Activated CD8-positive, alpha-beta T cell treated with anti-CD3 and anti-CD28 coated beads for 36 hours (primary cell): Measurements from ENCODE around the gene PDE2A. TPM values are rescaled to one million over a fixed set of nuclear protein-coding genes. Genes with fewer than 3 reads are reported as not detected.

Source experiments
- ATAC-seq: fragments of 200-7000 bp; cut with Tn5 transposase; one replicate; pipeline ENCODE4 v1.10.0; 2021; ENCODE audit warnings: mild to moderate bottlenecking, moderate library complexity
- CTCF ChIA-PET: fragments of 350-600 bp; sonication (Branson Sonifier 250); formaldehyde crosslinking; loops from one replicate; lab custom pipeline; 2021; ENCODE audit warnings: antibody characterized with exemption; lab: Charles Lee
- POLR2A ChIA-PET: fragments of 350-600 bp; sonication (Branson Sonifier 250); formaldehyde crosslinking; loops from one replicate; lab custom pipeline; 2021; ENCODE audit warnings: antibody characterized with exemption; lab: Charles Lee
- DNase-seq: peaks from one replicate; pipeline ENCODE4 v3.0.0-alpha.2; 2020
- H3K27ac Mint-ChIP-seq: one replicate; pipeline ENCODE4 v1.8.0; 2021; ENCODE audit warnings: mild to moderate bottlenecking, mixed read lengths
- H3K27me3 Mint-ChIP-seq: one replicate; pipeline ENCODE4 v1.8.0; 2021; ENCODE audit warnings: mixed read lengths
- H3K36me3 Mint-ChIP-seq: one replicate; pipeline ENCODE4 v1.8.0; 2021; ENCODE audit warnings: low read depth, mixed read lengths
- H3K4me1 Mint-ChIP-seq: one replicate; pipeline ENCODE4 v1.8.0; 2021; ENCODE audit warnings: low read depth, mixed read lengths
- H3K4me3 Mint-ChIP-seq: one replicate; pipeline ENCODE4 v1.8.0; 2021; ENCODE audit warnings: mild to moderate bottlenecking, moderate library complexity, mixed read lengths
- H3K9me3 Mint-ChIP-seq: one replicate; pipeline ENCODE4 v1.8.0; 2021; ENCODE audit warnings: mixed read lengths
- intact Hi-C: fragments of 100-400 bp; cut with micrococcal nuclease; formaldehyde crosslinking; loops from one replicate; pipeline ENCODE4 v1.10.0; 2022
- total RNA-seq, 2 experiments: library from RNA; stranded (reverse); gene quantifications; one replicate each; pipeline ENCODE4 v1.2.3, GENCODE V29; 2021
- TF ChIP-seq, protein P1 (sequence below): fragments of 200-600 bp; IDR thresholded peaks from one replicate; pipeline ENCODE4 v1.8.0; 2022; ENCODE audit warnings: antibody characterized with exemption, mild to moderate bottlenecking

Gene PDE2A
- total RNA-seq, 2 experiments from 2014 or later, result 0.14 to 0.72 TPM

DNA sequence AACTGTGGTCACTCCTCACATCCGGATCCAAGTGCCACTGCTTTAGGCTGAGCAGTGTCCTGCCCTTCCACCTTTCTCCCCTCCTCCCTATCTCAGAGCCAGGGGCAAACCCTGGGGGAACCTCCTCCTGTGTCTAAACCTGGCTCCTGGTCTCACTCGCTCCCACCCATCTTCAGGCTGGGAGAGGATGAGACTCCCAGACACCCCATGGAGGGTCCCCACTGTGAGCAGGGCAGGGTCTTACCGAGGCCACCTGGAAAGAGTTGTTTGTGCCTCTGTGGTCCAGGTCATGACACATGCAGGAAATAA is 93.6 kb downstream of the PDE2A start:
- H3K9me3 Mint-ChIP-seq, result no peaks in the 10 kb centered on the region
- peaks cover 12% of the 10 kb centered on the region for H3K27me3 Mint-ChIP-seq
- H3K36me3 Mint-ChIP-seq, result no peaks in the 10 kb centered on the region
- intact Hi-C loops, result no loop called here
- H3K27ac Mint-ChIP-seq, result no peak overlapping the region
- H3K4me1 Mint-ChIP-seq, result peaks cover 16% of the 10 kb centered on the region
- TF ChIP-seq, protein P1, sequence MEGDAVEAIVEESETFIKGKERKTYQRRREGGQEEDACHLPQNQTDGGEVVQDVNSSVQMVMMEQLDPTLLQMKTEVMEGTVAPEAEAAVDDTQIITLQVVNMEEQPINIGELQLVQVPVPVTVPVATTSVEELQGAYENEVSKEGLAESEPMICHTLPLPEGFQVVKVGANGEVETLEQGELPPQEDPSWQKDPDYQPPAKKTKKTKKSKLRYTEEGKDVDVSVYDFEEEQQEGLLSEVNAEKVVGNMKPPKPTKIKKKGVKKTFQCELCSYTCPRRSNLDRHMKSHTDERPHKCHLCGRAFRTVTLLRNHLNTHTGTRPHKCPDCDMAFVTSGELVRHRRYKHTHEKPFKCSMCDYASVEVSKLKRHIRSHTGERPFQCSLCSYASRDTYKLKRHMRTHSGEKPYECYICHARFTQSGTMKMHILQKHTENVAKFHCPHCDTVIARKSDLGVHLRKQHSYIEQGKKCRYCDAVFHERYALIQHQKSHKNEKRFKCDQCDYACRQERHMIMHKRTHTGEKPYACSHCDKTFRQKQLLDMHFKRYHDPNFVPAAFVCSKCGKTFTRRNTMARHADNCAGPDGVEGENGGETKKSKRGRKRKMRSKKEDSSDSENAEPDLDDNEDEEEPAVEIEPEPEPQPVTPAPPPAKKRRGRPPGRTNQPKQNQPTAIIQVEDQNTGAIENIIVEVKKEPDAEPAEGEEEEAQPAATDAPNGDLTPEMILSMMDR, result no peak
- ATAC-seq, result no peak
- no peak for DNase-seq
- ChIA-PET CTCF (no interaction called here), POLR2A (no interaction called here)
- H3K4me3 Mint-ChIP-seq, result no peak overlapping the region

DNA sequence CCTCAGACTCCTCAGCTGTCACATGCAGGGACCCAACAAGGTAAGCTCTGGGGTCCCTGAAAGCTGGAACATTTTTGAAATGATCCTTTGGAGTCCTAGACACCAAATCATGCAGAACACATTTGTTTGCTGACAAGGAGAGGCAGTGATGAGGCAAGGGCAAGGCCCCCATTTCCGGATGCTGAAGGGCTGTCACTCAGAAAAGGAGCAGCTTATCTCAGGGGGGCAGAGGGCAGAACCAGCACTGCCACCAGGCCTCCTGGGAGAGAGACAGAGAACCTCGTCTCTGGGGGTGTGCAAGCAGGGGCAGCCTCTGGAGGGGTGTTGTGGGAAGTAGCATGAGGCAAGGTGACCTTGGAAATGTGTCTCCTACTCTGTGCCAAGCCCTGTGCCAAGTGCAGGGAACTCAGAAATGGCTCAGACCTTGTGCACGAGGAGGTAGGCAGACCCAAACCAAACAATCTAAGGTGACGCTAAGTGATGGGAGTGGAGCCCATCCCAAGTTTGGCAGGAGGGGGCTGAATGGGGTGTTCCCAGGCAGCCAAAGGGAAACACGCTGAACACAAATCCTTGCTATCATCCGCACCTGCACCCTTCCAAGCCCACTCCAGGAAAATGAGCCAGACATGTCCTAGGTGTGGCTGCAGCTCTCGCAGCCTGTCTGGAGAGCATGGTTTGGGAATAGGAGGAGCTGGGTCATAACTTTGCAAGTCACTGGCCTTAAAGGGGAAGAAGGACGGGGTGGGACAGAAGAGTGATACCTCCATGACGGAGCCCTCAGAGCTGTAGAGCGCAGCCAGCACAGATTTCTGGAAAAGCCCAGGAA is 94.2 kb downstream of the PDE2A start:
- Mint-ChIP-seq H3K4me3 (no peak overlapping the region), H3K4me1 (peaks cover 10% of the 10 kb centered on the region), H3K27ac (no peak overlapping the region), H3K27me3 (peaks cover 7% of the 10 kb centered on the region), H3K9me3 (no peaks in the 10 kb centered on the region), H3K36me3 (no peaks in the 10 kb centered on the region)
- TF ChIP-seq, protein P1, result no peak
- POLR2A ChIA-PET, result no interaction called here
- DNase-seq, result no peak
- intact Hi-C loops, result no loop called here
- CTCF ChIA-PET, result interaction anchor here (0.8 to 1.2 kb wide), 4 partner anchors 26 to 104 kb away, joined by 3 to 4 read pairs (median 3); no protein-coding TSS in a partner anchor
- ATAC-seq, result no peak

DNA sequence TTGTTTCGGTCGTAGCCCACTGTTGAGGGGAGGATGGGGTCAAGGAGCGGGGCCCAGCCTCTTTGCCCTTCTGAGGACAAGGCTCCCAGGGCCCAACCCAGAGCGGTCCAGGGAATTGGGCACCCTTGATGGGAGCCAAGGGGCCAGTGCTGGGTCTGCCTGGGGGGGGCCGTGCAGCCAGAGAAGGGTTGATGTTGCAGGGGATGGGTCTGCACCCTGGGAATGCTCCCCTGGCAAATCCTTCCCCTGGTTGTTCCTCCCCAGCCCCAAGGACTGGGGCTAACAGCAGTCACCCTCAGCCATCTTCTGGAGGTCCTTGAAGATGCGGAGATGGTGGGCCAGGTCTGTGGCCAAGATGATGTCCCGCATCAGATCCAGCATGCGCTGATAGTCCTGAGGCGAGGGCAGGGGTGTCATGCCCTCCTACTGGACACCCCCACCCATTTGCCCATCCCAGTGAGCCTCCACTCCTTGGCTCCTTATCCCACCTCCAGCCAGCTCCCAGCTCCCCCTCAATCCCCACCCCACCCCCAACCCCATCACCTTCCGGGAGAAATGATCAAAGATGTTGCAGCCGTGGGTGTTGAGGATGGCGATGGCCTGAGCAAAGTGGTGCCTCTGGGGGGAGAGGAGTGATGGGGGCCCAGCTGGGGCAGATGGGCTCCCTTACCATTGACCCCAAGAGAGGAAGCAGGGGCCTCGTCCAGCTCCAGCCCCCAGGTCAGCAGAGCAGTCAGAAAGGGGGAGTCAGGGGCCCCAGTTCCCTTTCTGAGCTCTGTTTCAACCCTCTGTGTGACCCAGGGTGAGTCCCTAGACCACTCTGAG is 95.0 kb downstream of the PDE2A start:
- H3K36me3 Mint-ChIP-seq, result no peaks in the 10 kb centered on the region
- H3K9me3 Mint-ChIP-seq, result no peaks in the 10 kb centered on the region
- no peak overlapping the region for H3K27ac Mint-ChIP-seq
- CTCF ChIA-PET, result interaction anchor here (0.8 to 1.6 kb wide), 6 partner anchors 12 to 108 kb away, joined by 3 to 5 read pairs (median 4); no protein-coding TSS in a partner anchor
- POLR2A ChIA-PET, result no interaction called here
- TF ChIP-seq, protein P1, result no peak
- DNase-seq (no peak), ATAC-seq (no peak)
- intact Hi-C loops, result no loop called here
- H3K4me3 Mint-ChIP-seq, result no peak overlapping the region
- peaks cover 7% of the 10 kb centered on the region for H3K27me3 Mint-ChIP-seq
- H3K4me1 Mint-ChIP-seq, result peaks cover 4% of the 10 kb centered on the region

DNA sequence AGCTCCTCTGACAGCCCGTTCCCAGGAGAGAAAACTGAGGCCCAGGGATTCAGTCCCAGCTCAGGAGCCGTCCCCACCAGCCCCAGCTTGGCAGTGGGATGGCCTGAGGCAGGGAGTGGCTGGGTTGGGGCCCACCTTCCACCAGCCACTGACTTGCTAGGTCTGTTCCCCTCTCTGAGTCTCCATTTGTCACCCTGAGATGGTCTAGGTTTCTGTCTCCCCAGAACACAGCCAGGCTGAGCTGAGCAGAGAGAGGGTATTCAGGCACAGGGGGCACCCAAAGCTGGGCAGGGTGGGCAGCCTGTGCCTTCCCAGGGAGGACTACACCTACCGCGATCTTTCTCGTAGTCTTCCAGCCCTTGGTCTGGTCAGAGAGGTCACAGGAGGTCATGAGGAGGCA is 95.7 kb downstream of the PDE2A start:
- Mint-ChIP-seq H3K27me3 (peaks cover 6% of the 10 kb centered on the region), H3K36me3 (no peaks in the 10 kb centered on the region), H3K4me3 (no peak overlapping the region), H3K4me1 (no peaks in the 10 kb centered on the region), H3K27ac (no peak overlapping the region), H3K9me3 (no peaks in the 10 kb centered on the region)
- no peak for ATAC-seq
- DNase-seq, result no peak
- intact Hi-C loops, result no loop called here
- ChIA-PET CTCF (interaction anchor here (1.2 to 1.6 kb wide), 3 partner anchors 8 to 108 kb away, joined by 5 read pairs; no protein-coding TSS in a partner anchor), POLR2A (no interaction called here)
- TF ChIP-seq, protein P1, result no peak
